HG03103 (cell line): ENCODE measurements around the gene NFATC3.
"Not testable (repeated sequence)": the region's sequence is repeated elsewhere in the genome, so short reads cannot be mapped to it uniquely, and the experiment has no call there.

Experiments used
- ATAC-seq: cut with Tn5 transposase; IDR thresholded peaks from one replicate; pipeline ENCODE4 v1.9.1; 2021; ENCODE audit warnings: low read depth; ENCODE audit not compliant: unreplicated experiment

The NFATC3 gene

DNA sequence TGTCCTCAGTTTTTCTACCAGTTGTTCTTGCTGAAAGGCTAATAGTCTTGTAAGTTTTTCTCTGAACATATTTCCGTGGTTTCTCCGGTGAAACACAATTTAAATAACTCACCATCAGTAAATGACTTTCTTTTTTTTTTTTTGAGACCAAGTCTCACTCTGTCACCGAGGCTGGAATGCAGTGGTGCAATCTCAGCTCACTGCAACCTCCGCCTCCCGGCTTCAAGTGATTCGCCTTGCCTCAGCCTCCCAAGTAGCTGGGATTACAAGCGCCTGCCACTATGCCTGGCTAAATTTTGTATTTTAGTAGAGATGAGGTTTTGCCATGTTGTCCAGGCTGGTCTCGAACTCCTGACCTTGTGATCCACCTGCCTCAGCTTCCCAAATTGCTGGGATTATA is 29.8 kb downstream of the NFATC3 start:
- not testable (repeated sequence) for ATAC-seq

DNA sequence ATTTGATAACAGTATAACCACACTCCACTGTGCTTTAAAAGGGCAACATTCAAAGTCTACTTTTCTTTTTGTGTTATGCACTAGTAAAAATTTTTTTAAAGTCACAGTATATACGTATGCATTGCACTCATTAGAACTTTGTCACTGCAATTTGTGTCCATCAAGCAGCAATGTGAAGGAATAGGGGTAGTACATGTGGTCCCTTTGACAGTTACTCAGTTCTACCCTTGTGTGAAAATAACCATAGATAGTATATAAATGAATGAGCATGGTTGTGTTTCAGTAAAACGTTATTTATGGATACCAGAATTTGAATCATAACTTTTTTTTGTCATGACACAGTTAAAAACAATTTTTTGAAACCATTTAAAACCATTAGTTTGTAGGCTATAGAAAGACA is 30.7 kb downstream of the NFATC3 start:
- no peak for ATAC-seq

DNA sequence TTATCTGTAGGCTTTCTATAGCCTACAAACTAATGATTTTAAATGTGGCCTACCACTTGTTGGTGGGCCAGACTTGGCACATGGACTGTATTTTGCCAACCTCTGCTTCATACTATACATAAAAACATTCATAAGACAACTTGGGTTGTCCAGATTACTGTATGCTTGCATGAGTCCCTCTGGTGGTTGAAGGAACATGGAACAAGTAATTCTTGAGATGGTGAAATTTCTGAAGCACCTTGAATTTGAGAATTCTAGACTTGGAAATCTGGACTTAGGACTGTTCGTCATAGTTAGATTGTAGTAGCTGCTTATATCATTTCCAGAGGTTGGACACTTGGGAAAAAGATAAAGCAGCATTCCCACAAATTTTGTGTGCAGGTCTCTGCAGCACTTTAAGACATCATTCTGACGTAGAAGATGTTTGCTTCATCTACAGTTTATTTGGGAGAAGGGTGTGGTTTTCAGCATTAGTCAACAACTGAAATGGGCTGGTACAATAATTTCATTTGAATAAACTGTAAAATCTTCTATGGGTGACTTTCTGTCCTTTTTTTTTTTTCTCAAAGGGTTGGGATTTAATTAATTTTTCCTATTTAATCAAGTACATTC is 31.2 kb downstream of the NFATC3 start:
- ATAC-seq: no peak

DNA sequence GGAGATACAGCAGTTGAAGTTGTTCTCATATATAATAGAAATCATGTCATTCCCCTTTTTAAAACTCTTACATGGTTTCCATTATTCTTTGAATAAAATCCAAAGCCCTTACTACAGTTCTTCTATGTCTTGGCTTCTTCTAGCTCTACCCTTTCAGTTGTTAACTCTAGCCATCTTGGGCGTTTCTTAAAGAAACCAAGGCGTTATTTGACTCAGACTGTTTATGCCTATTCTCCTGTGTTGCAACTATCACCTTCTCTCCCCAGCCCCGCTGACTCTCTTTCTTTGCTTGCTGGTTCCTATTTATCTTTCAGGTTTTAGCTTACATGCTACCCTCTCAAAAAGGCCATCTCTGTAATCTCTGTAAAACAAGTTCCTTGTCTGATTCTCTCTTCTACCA is 32.7 kb downstream of the NFATC3 start:
- no peak for ATAC-seq

DNA sequence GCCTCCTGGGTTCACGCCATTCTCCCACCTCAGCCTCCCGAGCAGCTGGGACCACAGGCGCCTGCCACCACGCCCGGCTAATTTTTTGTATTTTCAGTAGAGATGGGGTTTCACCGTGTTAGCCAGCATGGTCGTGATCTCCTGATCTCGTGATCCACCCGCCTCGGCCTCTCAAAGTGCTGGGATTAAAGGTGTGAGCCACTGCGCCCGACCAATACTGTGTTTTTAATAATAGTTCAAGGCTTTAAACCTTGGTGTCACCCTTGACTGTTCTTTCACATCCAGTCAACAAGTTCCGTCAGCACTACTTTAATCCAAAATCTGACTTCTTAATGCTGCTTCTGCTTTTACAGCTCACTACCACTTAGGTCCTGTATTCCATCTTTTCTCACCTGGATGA is 33.8 kb downstream of the NFATC3 start:
- ATAC-seq: not testable (repeated sequence)

DNA sequence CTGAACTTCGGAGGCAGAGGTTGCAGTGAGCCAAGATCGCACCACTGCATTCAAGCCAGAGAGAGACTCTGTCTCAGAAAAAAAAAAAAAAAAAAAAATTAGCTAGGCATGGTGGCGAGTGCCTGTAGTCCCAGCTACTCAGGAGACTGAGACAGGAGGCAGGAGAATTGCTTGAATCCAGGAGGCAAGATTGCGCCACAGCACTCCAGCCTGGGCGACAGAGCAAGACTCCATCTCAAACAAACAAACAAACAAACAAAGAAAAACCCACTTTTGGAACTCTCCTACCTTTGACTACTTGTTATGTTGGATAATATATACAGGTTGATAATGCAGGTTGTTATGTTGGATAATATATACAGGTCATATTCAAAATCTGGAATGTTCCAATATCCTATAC is 35.3 kb downstream of the NFATC3 start:
- not testable (repeated sequence) for ATAC-seq

DNA sequence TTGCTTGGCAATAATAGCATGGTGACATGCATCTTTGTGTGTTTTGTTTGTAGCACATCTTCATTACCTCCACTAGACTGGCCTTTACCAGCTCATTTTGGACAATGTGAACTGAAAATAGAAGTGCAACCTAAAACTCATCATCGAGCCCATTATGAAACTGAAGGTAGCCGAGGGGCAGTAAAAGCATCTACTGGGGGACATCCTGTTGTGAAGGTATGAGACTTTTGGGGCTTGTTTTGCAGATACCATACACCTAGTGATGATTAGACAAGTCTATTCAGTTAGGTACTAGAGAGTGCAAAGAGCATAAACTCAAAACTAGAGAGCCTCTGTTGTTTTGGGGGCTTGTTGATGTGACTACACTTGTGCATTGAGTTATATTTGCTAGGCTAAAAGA is 41.2 kb downstream of the NFATC3 start:
- ATAC-seq: no peak

DNA sequence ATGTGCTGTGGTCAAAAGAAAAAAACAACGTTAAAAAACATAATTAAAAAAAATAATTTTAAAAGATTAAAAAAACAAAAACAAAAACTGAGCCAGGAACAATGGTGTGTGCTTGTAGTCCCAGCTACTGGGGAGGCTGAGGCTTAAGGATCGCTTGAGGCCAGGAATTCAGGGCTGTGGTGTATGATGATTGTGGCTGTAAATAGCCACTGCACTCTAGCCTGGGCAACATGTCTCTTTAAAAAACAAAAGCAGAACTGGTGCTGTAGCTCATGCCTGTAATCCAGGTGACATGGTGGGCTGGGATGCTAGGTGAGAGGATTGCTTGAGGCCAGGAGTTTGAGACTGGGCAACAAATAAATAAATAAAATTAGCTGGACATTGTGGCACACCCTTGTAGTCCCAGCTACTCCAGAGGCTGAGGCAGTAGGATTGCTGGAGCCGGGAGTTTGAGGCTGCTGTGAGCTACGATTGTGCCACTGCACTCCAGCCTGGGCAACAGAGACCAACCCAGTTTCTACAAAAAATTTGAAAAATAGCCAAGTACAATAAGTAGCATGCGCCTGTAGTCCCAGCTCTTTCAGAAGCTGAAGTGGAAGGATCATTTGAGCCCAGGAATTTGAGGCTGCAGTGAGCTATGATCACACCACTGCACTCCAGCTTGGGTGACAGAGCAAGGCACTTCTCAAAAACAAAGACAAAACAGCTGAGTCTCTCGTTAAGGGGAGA is 43.6 kb downstream of the NFATC3 start:
- ATAC-seq: no peak

DNA sequence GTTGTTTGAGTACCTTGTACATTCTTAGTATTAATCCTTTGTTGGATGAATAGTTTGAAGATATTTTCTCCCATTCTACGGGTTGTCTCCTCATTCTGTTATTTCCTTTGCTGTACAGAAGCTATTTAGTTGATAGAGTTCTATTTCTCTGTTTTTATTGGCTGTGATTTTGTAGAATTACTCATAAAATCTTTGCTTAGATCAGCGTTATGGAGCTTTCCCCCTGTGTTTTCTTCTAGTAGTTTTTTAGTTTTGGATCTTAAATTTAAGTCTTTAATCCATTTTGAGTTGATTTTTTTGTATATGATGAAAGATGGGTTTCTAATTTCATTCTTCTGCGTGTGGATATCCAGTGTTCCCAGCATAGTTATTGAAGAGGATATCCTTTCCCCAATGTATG is 45.4 kb downstream of the NFATC3 start:
- no peak for ATAC-seq

DNA sequence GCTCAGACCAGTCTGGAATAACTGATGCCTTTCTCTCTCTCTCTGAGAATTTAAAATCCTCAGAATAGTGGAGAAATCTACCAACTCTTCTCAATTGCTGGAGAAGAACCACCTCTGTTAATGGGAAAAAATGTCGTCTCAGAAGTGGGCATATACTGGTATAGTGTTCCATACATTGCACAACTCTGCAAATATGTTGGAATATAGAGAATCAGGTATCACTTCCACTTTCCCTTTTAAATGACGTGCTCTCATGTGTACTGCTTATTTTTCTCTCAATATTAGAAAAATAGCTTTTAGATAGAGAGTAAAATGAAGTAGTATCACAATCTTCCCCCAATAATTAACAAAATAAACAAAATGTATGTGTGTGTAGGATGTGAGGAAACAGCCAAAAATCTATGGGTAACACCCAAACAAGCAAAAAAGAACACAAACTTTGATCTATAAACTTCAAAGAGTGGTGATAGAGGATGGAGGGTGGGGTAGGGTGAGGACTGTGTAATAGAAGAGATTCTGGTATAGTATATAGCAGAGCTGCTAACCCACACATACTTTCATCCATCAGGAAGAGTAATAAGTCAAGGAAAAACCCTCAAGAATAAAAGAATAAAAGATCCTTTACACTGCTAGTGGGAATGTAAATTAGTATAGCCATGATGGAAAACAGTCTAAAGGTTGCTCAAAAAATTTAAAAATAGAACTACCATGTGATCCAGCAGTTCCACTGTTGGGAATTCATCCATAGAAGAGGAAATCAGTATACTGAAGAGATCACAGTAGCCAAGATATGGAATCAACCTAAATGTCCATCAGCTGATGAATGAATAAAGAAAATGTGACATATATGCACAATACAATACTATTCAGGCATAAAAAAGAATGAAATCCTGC is 46.9 kb downstream of the NFATC3 start:
- no peak for ATAC-seq

DNA sequence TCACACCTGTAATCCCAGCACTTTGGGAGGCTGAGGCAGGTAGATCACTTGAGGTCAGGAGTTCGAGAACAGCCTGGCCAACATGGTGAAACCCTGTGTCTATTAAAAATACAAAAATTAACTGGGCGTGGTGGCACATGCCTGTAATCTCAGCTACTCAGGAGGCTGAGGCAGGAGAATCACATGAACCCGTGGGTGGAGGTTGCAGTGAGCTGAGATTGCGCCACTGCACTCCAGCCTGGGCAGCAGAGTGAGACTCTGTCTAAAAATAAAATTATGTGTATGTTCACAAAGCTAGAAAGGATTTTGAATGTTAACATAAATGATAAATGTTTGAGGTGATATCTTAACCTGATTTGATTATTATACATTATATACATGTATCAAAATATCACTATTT is 47.8 kb downstream of the NFATC3 start:
- ATAC-seq: not testable (repeated sequence)

DNA sequence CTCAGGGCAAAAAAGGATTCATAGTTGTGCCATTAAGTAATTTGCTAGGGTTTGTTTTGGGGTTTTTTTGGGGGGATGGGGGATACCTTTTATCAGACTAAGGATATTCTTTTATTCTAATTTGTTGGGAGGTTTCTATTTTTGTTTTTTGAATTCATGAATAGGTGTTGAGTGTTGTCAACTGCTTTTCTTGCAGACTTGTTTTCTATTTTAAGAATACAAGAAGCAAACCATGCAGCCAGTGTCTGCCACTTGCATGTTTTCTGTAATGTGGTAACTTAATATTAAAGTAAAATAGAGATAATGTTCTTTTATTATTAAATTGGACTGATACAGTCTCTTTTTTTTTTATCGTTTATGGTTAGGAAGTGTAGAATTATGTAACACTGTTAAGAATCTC is 49.5 kb downstream of the NFATC3 start:
- no peak for ATAC-seq

DNA sequence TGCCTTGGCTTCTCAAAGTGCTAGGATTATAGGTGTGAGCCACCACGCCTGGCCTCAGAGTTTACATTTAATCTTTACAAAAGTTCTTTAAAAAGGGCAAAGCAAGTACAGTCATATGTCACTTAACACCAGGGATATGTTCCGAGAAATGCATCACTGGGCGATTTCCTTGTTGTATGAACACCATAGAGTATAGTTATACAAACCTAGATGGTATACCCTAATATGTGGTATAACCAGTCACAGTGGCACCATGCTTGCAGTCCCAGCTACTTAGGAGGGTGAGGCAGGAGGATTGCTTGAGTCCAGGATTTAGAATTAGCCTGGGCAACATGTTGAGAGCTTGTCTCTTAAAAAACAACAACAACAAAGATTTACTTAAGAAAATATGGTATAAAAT is 51.3 kb downstream of the NFATC3 start:
- ATAC-seq: no peak

DNA sequence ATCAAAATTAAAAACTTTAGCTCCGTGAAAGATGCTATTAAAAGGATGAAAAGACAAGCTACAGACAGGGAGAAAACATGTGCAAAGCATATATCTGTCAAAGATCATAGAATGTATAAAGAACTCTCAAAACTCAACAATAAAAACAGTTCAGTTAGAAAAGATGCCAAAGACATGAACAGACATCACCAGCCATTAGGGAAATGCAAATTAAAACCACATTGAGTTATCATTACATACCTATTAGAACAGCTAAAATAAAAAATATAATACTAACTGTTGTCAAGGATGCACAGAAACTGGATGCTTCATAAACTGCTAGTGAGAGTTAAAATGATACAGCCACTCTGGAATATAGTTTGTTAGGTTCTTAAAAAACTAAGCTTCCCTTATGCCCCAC is 58.8 kb downstream of the NFATC3 start:
- ATAC-seq: no peak

DNA sequence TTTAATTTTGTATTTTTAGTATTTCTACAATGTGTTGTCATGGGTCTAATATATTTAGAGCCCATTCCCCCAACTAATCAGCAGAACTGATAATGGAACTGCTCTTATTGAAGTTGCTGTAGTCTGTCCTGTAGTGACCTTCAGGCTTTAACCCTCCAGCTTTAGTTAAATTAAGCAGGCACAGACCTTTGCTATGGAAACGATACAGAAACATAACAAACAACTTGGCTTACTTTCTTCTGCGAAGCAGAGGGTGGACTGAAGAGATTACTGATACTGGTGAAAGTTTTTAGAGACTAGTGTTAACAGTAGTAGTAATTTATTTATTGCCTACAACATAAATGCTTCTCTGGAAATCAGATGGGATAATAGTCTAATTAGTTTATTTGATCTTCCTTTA is 61.4 kb downstream of the NFATC3 start:
- ATAC-seq: no peak

DNA sequence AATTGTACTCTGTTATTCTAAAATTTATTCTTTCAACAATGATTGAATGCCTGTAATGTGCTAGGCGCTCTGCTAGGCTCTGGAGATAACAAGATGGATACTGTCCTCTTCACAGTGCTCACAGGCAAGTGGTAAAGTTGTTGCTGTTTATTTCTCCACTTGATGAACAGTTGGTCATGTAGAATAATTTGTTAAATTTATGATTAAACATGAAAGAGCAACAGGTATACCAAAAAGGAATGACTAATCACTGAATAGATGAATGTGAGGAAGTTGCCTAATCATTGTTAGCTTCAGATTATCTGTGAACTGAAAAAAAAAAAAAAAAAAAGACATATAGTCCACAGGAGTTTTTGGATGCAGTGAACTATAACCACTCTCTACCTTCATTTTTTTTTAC is 62.3 kb downstream of the NFATC3 start:
- ATAC-seq: no peak

DNA sequence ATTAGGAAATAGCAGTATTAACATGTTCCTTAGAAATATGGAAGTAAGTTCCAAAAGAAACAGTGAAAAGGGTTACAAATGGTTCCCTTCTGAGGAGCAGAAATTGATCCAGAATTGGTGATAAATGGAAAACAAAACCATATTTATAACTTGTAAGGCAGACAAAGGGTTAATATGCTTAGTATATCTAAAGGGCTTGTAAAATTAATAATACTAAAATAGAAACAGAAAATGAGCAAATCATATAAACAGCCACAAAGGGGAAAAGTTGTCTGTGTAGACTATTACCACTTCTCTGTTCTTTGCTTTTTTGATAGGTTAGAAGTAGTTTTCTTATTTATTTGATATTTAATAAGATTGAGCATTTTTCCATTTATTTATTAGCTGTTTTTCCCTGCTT is 64.4 kb downstream of the NFATC3 start:
- ATAC-seq: no peak

DNA sequence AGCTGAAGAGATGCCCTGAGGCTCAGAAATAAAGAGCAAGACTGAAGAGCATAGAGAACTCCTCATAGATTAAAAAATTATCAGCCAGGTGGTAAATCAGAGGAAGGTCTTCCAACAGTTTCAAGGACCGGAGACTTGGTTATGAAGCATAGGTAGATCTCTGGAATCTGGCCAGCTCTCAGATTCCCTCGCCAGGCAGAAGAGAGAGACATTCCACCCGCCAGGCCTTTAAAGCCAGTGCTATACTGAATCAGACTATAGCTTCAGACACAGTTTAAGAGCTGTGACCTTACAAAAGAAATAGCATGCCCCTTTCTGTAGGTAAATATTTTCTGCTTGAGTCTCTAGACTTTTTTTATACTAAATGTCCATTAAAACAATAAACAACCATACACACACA is 70.3 kb downstream of the NFATC3 start:
- ATAC-seq: no peak

DNA sequence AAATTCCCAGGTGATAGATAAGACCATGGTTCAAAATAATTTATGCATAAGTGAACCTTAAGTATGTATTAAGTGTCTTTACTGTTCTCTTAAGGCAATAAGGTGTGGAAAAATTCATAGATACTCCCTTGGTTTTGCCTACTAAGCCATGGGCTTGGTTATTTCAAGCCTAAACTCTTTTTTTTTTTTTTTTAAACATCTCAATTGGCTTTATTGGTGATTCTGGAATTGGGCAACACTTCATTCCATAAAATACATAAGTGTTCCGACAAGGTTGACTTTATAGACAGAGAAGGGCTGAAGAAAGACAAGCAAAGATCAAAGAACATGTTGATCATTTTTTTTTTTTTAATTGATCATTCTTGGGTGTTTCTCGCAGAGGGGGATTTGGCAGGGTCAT is 77.2 kb downstream of the NFATC3 start:
- no peak for ATAC-seq

DNA sequence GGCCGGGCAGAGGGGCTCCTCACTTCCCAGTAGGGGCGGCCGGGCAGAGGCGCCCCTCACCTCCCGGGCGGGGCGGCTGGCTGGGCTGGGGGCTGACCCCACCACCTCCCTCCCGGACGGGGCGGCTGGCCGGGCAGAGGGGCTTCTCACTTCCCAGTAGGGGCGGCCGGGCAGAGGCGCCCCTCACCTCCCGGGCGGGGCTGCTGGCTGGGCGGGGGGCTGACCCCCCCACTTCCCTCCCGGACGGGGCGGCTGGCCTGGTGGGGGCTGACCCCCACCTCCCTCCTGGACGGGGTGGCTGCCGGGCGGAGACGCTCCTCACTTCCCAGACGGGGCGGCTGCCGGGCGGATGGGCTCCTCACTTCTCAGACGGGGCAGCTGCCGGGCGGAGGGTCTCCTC is 78.1 kb downstream of the NFATC3 start:
- not testable (repeated sequence) for ATAC-seq

DNA sequence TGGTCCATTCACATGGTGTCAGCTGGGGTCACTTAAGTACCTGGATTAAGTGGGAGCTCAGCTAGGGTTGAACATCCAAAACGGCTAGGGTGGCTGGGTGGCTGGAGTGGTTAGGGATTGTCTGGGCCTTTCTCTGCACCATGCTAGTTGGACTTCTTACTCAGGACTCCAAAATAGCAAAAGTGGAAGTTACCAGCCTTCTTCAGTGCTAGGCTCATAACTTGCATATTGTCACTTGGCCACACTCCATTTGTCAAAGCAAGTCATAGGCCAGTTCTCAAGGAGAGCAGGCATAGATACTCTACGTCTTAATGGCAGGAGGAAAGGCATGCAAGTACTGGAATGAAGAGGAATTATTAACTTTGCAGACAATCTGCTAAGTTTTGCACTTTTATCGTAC is 81.1 kb downstream of the NFATC3 start:
- ATAC-seq: no peak
